HG03025 (cell line): Measurements from ENCODE around the gene LIX1.
A peak's percentile ranks its signal among the peaks of the same experiment; 100 is the strongest.
"Not testable (repeated sequence)": the region's sequence is repeated elsewhere in the genome, so short reads cannot be mapped to it uniquely, and the experiment has no call there.

Source experiments
- ATAC-seq: cut with Tn5 transposase; IDR thresholded peaks from one replicate; pipeline ENCODE4 v1.9.1; 2021; ENCODE audit warnings: mild to moderate bottlenecking, moderate library complexity; ENCODE audit not compliant: unreplicated experiment, low FRiP score

LIX1 gene

DNA sequence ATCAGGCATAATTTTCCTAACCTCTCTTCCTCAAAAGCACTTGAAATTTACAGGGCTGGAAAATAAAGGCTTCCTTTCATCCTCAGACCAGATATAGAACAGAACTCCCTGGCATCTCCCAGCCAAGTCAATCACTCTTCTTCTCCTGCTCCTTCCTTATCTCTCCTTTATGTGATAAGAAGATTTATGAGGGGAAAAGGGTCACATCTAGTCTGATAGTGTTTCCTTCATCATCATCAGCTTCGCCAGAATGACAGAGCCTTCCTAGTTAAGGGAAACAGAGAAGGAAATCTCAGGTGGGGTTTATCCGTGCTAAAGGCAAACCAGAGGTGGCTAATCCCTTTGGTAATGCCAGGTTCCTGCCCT is 36.2 kb downstream of the LIX1 start:
- ATAC-seq: no peak

DNA sequence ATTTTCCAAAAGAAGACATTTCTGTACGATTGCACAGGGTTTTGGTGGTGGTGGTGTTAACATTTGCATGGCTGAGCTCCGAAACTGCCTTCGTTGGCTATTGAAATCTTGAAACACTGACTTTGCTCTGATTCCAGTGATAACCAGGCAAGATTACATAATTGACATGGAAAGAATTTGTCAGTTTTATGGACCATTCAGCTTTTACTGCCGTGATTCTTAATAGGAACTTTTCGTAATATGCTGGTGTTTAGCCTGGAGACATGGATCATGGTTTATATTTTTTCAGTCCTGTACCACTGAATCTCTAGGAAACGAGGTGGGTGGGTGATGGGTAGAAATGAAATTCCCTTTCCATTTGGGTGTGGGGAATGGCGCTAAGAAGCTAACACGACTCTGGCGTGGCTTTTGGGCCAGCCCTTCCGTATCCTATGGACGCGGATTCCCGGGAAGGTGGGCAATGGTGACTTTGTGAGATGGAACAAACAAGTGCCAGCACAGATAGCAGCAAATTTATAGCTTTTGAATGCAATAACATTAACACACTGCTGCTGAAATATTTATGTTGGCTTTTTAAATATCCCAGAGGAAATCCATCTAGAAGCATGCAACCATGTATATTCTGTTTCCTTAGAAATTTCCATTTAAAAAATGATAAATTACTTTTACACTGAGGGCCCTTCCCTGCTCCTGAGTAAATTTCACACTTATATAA is 36.8 kb downstream of the LIX1 start:
- no peak for ATAC-seq

DNA sequence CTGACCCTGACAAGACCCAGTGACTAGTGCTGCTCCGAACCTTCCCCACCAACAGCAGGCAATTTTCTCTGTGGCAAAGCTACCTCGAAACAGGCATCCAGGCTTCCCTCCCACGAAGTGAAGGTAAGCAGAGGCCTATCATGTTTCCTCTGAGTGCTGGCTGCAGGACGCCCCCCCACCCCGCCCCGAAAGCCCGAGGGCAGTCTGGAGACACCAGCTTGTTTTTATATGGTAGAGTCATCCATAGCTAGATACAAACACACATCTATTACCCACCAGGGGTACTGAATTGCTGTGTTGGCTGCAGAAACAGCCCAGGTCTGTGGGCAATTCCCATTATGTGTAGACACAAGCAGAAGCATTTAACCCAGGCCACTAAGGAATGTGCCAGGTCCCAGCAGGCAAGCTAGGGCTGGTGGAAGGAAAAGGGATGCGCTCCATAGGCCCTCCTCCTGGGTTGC is 40.4 kb downstream of the LIX1 start:
- no peak for ATAC-seq

DNA sequence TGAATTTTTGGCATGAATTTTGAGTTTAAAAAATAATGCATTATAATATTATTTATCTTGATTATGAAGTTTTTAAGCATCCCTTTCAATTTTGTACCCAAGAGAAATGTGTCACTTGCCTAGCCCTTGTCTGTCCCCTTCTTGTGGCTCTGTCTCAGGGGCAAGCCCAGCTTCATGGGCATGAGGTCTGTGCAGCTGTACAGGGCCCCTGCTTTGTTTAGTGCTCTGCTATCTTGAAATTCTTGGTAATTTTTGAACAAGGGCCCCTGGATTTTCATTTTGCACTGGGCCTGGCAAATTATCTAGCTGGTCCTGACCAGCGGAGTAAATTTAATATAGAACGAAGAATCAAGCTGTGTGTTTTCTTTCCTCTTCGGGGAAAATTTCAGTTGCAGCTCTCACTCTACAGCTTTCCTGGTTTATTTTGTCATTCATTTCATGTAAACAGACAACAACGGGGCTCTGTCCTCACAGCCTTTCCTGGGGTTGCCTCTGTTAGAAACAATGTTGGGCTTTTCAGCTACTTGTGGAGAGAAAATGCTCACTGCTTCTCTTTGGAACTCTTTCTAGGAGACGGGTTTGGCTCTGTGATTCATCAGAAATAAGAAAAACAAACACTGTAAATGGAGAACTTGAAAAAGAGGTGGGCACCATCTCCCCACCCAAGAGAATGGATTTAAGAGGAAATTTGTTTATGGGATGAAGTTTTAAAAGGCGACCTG is 41.1 kb downstream of the LIX1 start:
- ATAC-seq: no peak

DNA sequence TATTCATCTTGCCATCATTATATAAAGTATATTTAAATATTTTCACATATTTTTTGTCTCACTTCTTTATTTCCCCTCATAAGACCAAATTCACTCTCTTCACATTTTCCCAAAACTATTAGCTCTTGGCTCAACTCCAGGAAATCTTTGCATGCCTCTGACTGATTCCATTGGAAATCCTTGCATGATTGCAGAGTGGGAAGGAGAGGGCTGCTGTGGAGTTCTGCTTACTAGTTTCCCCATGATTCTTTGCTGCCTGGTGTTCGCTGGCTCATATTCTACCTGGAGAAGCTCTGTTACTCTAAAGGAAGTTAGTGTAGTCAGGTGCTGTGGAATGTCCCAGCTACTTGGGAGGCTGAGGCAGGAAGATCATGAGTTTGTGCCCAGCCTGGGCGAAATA is 41.9 kb downstream of the LIX1 start:
- ATAC-seq: no peak

DNA sequence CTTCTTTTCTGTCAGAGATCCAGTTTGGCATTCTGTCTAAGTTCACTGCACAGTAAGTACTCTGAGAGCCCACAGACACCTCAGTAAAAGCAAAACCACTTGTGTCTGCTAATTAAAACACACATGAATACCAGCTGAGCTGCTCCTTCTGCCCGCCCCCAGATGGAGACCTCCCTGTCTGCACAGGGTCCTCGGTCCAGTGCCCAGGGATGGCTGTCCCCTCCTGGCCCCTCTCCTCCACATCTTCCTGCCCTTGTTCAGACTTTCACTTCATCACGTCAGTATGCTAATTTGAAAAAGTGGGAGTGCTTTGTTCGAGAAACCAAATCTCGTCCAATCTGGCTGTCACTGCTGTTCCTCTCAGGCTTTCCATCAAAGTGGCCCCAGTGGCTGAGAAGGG is 43.5 kb downstream of the LIX1 start:
- no peak for ATAC-seq

DNA sequence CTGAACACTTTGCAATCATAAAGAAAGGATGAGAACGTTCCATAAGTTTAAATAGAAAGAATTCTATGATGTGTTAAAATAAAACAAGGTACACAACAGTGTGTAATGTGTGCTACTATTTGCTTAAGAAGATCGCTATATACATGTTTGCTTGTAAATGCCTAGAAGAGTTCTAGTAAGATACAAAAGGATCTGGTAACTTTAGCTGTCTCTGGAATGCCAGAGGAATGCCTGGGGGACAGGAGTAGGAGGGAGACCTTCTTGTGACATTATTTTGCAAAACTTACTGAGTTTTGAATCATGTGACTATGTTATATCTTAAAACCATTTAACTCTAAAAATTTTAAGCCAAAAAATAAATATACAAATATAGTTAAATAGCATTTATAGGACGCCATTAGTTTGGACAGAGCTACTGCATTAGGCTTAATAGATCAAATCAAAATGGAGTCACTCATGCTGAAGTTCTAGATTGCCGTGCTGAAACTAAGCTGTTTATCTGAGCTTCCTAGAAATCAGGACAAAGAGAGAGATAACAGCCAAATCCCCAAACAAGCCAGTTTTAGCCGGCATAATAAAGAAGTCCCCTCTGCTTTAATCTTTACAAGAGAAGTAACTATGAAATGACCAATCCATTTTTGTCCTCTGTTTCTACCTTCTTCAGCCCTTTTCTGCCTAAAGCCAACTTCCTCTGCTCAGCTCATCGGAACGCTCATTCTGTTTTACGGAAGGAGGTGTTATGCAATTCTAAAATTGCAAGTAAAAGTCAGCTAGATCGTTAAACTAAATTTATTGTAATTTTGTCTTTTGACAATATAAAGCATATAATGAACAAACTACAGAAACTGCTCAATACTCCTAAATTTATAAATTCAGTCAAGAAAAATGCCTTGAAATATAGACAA is 44.8 kb downstream of the LIX1 start:
- ATAC-seq: no peak

DNA sequence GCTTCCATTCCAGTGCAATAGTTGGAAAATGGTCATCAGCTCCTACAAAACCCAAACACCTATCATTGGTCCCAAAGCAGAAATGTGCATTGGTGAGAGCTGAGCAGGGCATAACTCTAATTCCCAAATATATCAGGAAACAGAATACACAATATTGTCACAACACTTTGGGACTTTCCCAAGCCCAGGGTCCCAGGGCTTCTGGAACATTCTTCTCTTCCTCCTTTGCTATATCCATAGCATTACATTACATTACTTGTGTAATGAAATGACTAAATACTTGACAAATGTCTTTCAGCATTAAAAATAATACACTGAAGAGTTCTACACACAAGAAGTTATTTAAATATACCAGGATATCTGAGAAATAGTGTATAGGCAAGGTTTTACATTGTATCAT is 45.6 kb downstream of the LIX1 start:
- no peak for ATAC-seq

DNA sequence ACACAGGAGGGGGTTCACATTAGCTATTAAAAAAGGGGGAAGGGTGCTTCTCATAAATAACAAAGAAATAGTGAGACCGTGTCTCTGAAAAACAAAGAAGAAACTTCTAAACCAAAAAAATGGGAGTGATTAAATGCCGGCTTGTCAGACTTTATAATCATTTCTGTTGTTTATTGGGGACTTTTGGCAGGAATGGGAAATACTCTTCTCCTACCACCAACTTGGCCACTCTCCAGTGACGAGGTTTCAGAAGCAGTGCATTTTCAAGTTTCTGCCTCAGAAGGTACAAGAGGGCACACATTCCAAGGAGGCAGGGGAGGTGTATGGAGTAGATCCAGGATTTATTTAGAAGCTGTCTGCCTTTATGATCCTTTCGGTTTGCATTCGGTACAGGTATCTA is 46.2 kb downstream of the LIX1 start:
- ATAC-seq: no peak

DNA sequence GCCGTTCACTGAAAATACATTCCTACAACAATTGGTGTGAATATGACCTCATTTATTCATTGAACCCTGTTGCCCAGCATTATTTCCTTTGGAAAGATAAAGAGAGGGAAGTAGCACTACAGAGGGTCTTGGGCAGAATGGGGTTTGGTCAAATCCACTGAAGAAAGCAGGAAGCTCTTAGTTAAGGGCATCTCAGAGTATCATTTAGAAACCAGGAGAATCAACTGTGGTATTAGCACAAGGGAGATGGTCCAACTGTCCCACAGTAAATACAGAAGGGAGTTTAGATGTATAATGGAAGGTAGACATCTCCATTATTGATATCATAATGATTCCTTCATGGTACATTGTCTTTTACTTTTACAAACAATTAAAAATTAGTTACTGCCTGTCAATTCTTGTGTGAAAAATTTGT is 47.1 kb downstream of the LIX1 start:
- peak; percentile 27 for ATAC-seq

DNA sequence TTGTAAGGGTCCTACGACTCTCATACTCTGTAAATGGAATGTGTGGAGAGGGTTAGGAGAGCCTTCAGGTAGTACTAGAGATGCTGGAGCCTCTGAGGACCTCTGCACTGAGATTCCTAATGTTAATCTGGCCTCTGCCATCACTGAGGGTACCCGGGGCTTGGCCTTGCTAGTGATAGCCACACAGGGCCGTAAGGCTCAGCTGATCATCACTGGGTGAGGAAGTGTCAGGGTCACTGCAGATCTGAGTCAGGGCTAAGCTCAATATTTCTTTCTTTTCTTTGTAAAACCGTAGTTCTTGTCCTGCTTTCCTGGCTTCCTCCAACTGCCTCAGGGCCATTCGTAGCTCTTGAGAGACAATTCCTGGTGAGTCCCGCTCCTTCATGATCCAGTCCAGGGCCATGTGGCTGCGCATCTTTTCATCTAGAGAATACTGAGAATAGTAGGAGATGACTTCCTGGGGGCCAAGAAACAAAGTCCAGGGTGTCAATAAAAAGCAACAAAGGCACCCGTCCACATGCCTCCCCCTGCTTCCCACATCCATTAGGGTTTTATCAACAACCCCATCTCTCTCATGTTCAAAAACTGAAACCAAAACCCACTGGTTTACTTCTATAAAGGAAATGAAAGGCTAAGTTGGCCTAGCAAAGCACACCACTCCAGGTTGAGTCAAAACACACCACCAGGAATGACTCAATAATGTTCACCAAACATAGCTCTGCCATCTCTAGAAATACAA is 47.7 kb downstream of the LIX1 start:
- ATAC-seq: peak; percentile 99

DNA sequence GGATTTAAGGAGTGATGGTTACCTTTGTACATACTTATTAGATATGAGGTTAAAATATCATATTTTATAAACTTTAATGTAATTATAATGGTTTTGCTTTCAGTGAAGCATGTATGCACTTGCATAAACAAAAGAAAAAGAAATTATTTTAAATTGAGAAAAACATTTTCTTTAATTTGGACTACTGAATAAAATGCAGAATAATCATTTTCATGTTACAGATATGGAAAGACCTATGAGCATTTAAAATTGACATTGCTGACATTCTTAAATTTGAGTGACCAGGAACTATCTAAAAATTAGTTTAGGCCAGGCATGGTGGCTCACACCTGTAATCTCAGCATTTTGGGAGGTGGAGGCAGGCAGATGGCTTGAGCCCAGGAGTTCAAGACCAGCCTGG is 49.2 kb downstream of the LIX1 start:
- no peak for ATAC-seq

DNA sequence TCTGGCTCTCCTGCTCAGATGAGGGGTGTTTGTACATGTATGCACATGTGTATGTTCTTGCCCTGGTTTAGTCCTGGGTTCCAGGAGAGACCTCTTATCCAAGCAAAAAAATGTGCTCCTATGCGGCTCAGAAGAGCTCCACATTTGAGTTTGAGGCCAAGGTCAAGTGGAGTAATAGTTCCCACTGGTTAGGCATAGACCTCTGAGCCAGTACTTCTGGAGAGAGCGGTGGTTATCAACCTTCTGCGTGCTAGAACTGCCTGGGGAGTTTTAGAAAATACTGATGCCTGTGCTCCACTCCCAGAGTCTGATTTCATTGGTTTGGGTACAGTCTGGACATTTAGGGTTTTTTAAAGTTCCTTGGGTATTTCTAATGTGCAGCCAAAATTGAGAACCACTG is 51.5 kb downstream of the LIX1 start:
- no peak for ATAC-seq

DNA sequence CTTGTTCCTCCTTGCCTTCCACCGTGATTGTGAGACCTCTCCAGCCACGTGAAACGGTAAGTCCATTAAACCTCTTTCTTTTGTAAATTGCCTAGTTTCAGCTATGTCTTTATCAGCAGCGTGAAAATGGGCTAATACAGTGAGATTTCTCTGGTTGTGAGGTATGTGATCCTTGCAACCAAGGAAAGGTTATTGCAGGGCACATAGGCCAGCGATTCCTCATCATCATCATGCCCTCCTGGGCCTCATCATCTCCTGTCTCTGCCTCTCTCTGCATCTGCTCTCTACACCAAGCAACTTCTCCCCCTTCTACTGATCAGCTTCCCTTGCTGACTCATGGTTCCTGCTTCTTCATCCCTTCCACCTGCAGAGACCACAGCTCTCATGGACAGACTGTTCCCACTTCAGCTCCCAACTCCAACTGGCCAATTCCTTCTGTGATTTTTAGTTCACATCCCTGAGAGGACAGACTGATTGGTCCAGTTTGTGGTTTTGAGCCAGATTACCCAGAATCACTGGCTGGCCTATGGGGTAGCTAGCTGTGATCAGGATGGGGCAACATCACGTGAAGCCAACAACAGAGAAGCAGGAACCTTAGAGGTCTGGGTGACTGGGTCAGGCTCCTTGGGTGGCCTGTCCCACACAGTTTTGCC is 53.1 kb downstream of the LIX1 start:
- no peak for ATAC-seq

DNA sequence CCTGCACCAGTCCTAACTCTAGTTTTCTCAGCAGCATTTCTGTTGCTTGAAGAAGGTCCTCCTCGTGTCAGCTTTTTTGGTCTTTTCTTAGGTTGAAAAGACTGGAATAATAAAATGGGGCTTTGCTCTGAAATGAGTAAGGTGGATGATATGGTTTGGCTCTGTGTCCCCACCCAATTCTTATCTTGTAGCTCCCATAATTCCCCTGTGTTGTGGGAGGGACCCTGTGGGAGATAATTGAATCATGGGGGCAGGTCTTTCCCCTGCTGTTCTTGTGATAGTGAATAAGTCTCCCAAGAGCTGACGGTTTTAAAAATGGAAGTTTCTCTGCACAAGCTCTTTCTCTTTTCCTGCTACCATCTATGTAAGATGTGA is 53.6 kb downstream of the LIX1 start:
- ATAC-seq: no peak

DNA sequence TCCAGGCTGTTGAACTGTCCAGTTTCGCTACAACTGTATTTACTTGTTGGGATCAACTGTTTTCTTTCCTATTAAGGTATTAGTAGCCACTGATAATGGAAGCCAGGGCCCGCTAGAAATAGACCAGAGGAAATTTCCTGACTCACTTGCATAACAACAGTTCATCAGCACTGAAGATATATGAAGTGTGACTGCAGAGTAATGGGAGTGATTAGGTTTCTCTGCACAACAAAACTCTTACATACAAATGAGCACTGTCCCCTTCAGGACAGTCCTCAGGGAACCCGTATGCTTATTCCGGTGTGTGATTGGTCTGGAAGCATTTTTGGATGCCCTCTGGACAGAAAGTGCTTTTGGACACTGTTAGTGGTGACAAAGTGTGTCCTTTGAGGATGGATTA is 55.3 kb downstream of the LIX1 start:
- ATAC-seq: no peak

DNA sequence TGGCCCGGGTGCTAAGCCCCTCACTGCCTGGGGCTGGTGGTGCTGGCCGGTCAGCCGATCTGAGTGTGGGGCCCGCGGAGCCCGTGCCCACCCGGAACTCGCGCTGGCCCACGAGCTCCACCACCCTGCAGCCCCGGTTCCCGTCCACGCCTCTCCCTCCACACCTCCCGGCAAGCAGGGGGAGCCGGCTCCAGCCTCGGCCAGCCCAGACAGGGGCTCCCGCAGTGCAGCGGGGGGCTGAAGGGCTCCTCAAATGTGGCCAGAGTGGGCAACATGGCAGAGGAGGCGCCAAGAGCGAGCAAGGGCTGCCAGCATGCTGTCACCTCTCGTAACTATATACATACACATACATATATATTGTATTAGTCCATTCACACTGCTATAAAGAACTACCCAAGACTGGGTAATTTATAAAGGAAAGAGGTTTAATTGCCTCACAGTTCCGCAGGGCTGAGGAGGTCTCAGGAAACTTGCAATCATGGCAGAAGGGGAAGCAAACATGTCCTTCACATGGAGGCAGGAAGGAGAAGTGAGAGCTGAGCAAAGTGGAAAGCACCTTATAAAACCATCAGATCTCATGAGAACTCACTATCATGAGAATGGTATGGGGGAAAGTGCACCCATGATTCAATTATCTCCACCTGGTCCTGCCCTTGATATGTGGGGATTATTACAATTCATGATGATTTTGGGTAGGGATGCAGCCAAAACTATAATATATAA is 56.8 kb downstream of the LIX1 start:
- no peak for ATAC-seq

DNA sequence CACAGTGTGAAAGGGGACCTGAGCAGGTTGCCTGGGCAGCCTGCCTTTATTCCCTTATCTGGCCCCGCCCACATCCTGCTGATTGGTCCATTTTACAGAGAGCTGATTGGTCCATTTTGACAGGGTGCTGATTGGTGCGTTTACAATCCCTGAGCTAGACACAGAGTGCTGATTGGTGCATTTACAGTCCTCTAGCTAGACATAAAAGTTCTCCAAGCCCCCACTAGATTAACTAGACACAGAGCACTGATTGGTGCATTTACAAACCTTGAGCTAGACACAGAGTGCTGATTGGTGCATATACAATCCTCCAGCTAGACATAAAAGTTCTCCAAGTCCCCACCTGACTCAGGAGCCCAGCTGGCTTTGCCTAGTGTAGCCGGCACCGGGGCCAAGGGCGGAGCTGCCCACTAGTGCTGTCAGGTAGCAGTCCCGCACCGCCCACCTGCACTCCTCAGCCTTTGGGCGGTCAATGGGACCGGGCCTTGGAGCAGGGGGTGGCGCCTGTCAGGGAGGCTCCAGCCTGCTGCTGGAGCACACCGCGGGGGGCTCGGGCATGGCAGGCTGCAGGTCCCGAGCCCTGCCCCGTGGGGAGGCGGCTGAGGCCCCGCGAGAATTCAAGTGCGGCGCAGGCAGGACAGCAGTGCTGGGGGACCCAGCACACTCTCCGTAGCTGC is 57.5 kb downstream of the LIX1 start:
- ATAC-seq: not testable (repeated sequence)
